ENCODE results near the gene WDR72.

WDR72 gene

DNA sequence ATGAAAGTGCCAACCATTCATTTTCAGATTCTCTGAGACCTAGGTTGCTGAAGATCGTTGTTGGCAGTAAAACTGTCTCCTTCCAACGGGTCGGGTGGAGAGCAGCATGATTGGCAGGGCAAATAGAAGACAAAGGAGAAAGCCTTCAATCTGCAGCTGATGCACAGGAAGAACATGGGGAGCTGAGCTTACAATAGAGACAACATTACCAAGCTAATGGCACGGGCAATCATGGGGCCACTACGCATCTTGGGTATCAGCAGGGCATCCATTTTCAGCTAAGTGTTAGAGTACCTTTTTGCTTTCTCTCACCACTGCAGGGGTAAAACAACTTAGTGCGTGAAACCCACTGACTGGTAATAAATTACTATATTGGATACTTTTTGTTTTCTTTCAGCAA is 114.8 kb downstream of the WDR72 start:
- TF ChIP-seq, protein P1, sequence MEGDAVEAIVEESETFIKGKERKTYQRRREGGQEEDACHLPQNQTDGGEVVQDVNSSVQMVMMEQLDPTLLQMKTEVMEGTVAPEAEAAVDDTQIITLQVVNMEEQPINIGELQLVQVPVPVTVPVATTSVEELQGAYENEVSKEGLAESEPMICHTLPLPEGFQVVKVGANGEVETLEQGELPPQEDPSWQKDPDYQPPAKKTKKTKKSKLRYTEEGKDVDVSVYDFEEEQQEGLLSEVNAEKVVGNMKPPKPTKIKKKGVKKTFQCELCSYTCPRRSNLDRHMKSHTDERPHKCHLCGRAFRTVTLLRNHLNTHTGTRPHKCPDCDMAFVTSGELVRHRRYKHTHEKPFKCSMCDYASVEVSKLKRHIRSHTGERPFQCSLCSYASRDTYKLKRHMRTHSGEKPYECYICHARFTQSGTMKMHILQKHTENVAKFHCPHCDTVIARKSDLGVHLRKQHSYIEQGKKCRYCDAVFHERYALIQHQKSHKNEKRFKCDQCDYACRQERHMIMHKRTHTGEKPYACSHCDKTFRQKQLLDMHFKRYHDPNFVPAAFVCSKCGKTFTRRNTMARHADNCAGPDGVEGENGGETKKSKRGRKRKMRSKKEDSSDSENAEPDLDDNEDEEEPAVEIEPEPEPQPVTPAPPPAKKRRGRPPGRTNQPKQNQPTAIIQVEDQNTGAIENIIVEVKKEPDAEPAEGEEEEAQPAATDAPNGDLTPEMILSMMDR (IDR thresholded peaks at IDR 0.05; ENCODE audit: borderline replicate concordance, insufficient read depth, low read depth, low read length): no peak
- no peak overlapping the region for H3K4me3 ChIP-seq (ENCODE audit: low read depth, low read length)

DNA sequence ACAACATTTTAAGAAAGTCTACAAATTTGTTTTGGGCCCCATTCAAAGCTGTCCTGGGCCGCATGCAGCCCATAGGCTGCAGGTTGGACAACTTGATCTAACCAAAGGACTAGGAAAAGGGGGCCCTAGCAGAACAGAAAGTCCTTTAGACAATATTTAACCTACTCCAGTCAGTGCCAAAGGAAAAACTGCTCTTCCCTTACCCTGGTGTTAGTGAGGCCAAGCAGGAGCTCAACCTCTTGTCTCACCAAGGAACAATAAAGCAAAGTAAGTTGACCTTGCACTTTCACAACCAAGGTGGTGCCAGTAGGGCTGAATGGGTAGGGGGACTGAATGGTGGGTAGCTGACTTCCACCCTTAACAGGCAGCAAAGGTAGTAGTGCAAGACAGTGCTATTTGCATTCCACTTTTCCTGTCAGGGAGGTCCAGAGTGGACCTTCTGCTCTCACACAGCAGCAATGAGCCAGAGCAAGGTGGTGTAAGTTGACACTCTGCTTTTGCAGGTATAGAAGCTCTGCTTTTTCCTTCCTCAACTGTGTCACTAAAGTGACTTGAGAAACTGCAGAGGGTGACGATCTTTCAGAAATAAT is 124.9 kb downstream of the WDR72 start:
- TF ChIP-seq, protein P1 (IDR thresholded peaks at IDR 0.05; ENCODE audit: borderline replicate concordance, insufficient read depth, low read depth, low read length): no peak
- H3K4me3 ChIP-seq (ENCODE audit: low read depth, low read length): no peak overlapping the region

DNA sequence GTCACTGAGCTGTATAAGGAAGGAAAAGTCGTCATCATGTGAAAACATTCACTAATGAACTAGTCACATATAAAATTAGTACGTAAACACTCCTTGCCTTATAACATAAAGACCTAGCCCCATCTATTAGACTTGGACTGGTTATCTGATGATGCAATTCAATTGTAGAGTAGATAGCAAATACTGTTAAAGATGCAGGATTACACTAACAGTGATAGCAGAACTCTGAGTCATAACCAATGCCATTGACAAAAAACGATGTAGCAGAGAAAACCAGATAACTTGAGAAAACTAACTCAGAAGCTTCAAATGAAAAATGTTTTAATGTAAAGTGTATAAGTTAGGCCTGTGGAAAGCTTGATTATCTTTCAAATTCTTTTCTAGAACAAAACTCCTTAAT is 132.2 kb downstream of the WDR72 start:
- no peak overlapping the region for H3K4me3 ChIP-seq (ENCODE audit: low read depth, low read length)
- TF ChIP-seq, protein P1 (IDR thresholded peaks at IDR 0.05; ENCODE audit: borderline replicate concordance, insufficient read depth, low read depth, low read length): no peak

DNA sequence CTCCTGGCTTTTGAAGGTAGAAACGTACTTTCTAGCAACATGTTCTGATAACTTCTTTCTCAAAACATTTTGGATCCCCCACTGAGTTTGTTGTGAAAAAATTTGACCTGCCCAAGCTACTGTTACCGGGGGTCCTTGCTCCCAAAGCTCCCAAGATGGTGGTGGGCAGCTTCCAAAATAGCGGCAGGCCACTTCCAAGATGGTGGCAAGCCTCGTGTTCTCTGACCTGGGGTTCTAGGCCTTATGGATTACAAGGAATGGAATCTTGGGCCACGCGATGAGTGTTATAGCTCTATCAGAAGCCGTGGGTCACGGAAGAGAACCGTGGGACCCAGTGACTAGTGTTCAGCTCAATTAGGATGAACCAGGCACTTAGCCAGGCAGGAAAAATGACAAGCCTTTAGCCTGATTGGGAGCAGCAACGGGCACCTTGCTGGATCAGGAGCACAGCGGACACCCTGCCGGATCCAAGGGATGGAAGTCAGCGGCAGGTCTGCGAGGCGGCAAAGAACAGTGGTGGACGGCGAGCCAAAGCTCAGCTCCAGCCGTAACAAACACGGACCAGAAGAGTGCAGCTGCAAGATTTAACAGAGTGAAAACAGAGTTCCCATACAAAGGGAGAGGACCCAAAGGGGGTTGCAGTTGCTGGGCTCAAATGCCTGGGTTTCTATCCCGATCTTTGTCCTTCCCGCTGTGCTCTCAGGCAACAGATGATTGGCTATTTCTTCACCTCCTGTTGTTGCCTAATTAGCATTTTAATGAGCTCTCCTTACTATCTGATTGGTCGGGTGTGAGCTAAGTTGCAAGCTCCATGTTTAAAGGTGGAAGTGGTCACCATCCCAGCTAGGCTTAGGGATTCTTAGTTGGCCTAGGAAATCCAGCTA is 133.3 kb downstream of the WDR72 start:
- TF ChIP-seq, protein P1 (IDR thresholded peaks at IDR 0.05; ENCODE audit: borderline replicate concordance, insufficient read depth, low read depth, low read length): no peak
- no peak overlapping the region for H3K4me3 ChIP-seq (ENCODE audit: low read depth, low read length)

DNA sequence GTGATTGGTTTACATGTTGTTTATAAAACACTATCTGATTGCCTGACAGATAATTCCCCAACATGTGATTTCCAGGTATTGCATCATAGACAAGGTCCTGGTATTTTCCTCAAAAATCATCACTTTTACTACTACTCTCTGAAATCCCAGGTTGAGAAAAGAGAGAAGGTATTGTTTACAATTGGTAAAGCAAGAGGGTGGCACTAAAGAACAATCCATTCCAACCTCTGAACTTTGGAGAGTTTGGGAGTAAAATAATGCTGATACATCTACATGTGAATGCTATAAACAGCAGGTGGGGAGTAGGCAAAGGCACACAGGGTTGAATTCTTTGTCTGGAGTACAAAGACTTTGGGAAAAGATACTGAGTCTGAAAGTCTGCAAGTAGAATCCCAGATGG is 134.2 kb downstream of the WDR72 start:
- TF ChIP-seq, protein P1 (IDR thresholded peaks at IDR 0.05; ENCODE audit: borderline replicate concordance, insufficient read depth, low read depth, low read length): no peak
- no peak overlapping the region for H3K4me3 ChIP-seq (ENCODE audit: low read depth, low read length)

DNA sequence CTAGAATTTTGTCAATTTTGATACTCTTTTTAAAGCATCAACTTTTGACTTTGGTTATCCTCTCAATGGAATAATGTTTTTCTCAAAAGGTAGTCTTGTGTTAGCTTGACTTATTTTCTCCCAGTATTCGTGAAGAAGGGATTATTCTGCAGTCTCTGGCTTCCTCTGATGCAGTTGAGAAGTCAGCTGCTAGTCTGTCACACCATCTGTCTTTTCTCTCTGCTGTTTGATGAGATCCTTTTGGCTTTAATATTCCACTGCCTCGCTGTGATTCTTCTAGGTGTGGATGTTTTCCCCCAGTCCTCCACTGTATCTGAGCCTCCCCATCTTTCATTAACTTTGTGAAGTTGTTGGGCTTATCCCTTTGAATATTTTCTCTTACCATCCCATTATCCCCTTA is 141.0 kb downstream of the WDR72 start:
- H3K4me3 ChIP-seq (ENCODE audit: low read depth, low read length): no peak overlapping the region
- TF ChIP-seq, protein P1 (IDR thresholded peaks at IDR 0.05; ENCODE audit: borderline replicate concordance, insufficient read depth, low read depth, low read length): no peak
